ENCODE measurements around the gene PAN2.

PAN2 gene

DNA sequence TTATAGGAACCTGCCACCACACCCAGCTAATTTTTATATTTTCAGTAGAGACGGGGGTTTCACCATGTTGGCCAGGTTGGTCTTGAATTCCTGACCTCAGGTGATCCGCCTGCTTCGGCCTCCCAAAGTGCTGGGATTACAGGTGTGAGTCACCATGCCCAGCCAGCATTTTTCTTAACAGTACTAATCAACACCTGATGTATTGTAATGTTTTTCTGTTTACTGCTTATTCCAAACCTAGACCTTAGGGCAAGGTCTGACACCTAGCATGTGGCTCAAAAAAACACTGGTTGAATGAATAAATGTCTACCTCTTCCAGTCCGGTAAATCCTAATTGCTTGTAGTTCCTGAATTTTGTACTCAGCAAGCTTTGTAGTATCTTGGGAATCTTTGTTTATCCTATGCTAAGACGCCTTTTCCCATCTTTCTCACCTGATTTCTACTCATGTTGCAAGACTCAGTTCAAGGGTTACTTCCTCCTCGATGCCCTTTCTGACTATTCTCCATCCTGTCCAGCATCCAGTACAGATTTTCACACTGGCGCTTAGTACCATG is 2.8 kb downstream of the PAN2 start:
- peaks cover 6 to 22% of the 10 kb centered on the region in 2 experiments for H3K36me3 ChIP-seq (ENCODE audit: control insufficient read depth in 1 of 2, insufficient read depth in 2 of 2, low read depth in 1 of 2, low read length in 2 of 2)
- H3K4ac ChIP-seq (ENCODE audit: low read depth in 1 of 2, low read length in 2 of 2), result no peak overlapping the region
- H3K79me1 ChIP-seq (replicated peaks; ENCODE audit: low read length, poor library complexity, severe bottlenecking), result peaks cover 3% of the 10 kb centered on the region
- no peak overlapping the region for H3K27ac ChIP-seq (ENCODE audit: low read length, poor library complexity, severe bottlenecking)
- H4K8ac ChIP-seq (ENCODE audit: low read length), result no peak overlapping the region
- H2BK15ac ChIP-seq (ENCODE audit: low read depth, poor library complexity, severe bottlenecking), result no peak overlapping the region
- H3K4me1 ChIP-seq (ENCODE audit: control insufficient read depth, insufficient read depth, low read depth, low read length), result peaks cover 6% of the 10 kb centered on the region
- H2BK120ac ChIP-seq (ENCODE audit: low read depth, low read length), result no peak overlapping the region
- H3K4me3 ChIP-seq (ENCODE audit: insufficient read depth in 1 of 2, low read depth in 1 of 2, low read length in 2 of 2), result no peak overlapping the region
- H2BK5ac ChIP-seq (ENCODE audit: low read depth, low read length, poor library complexity, severe bottlenecking), result no peak overlapping the region
- DNase-seq, result no peak
- no peak overlapping the region for H3K18ac ChIP-seq (ENCODE audit: low read depth in 1 of 2, low read length in 2 of 2)
- WGBS, result 98% methylated on average over 4 of the region's 7 CpGs
- no peak overlapping the region for H2AFZ ChIP-seq (ENCODE audit: low read depth, low read length)
- H3K4me2 ChIP-seq (ENCODE audit: low read length, poor library complexity, severe bottlenecking), result no peak overlapping the region
- no peak overlapping the region for H2BK12ac ChIP-seq (ENCODE audit: low read length in 2 of 2)
- H3K23ac ChIP-seq (ENCODE audit: low read length in 2 of 2), result no peak overlapping the region
- no peak overlapping the region for H3K9ac ChIP-seq (ENCODE audit: low read length)
- H2AK5ac ChIP-seq (ENCODE audit: low read length, severe bottlenecking), result no peak overlapping the region
- H4K91ac ChIP-seq (ENCODE audit: low read length), result no peak overlapping the region
- H3K27me3 ChIP-seq (ENCODE audit: control insufficient read depth in 1 of 2, insufficient read depth in 1 of 2, low read length in 2 of 2), result no peaks in the 10 kb centered on the region
- H3K14ac ChIP-seq (ENCODE audit: low read length in 2 of 2), result no peak overlapping the region
- H3K9me3 ChIP-seq (ENCODE audit: control insufficient read depth, low read length), result no peaks in the 10 kb centered on the region

- Histone ChIP-seq H3K4me2 (ENCODE audit: low read length, poor library complexity, severe bottlenecking) (no peak overlapping the region), H3K79me1 (replicated peaks; ENCODE audit: low read length, poor library complexity, severe bottlenecking) (no peaks in the 10 kb centered on the region), H4K8ac (ENCODE audit: low read length) (no peak overlapping the region), H3K14ac (ENCODE audit: low read length in 2 of 2) (no peak overlapping the region), H3K23ac (ENCODE audit: low read length in 2 of 2) (no peak overlapping the region), H3K18ac (ENCODE audit: low read depth in 1 of 2, low read length in 2 of 2) (no peak overlapping the region), H2BK5ac (ENCODE audit: low read depth, low read length, poor library complexity, severe bottlenecking) (no peak overlapping the region), H2BK12ac (ENCODE audit: low read length in 2 of 2) (no peak overlapping the region), H3K4me3 (ENCODE audit: insufficient read depth in 1 of 2, low read depth in 1 of 2, low read length in 2 of 2) (no peak overlapping the region), H4K91ac (ENCODE audit: low read length) (no peak overlapping the region), H2BK120ac (ENCODE audit: low read depth, low read length) (no peak overlapping the region), H2AK5ac (ENCODE audit: low read length, severe bottlenecking) (no peak overlapping the region), H3K36me3 (ENCODE audit: control insufficient read depth in 1 of 2, insufficient read depth in 2 of 2, low read depth in 1 of 2, low read length in 2 of 2) (peaks cover 28 to 64% of the 10 kb centered on the region in 2 experiments), H3K9me3 (ENCODE audit: control insufficient read depth, low read length) (no peaks in the 10 kb centered on the region), H3K4me1 (ENCODE audit: control insufficient read depth, insufficient read depth, low read depth, low read length) (no peaks in the 10 kb centered on the region), H3K27me3 (ENCODE audit: control insufficient read depth in 1 of 2, insufficient read depth in 1 of 2, low read length in 2 of 2) (no peaks in the 10 kb centered on the region), H3K4ac (ENCODE audit: low read depth in 1 of 2, low read length in 2 of 2) (no peak overlapping the region), H2BK15ac (ENCODE audit: low read depth, poor library complexity, severe bottlenecking) (no peak overlapping the region), H3K9ac (ENCODE audit: low read length) (no peak overlapping the region), H3K27ac (ENCODE audit: low read length, poor library complexity, severe bottlenecking) (no peak overlapping the region), H2AFZ (ENCODE audit: low read depth, low read length) (no peak overlapping the region)
- DNase-seq, result no peak
- WGBS, result 90% methylated on average over 6 of the region's 6 CpGs
These were observed 7.3 kb downstream of the PAN2 start for GRCh38 chr12:56326533-56326932.

GRCh38 chr12:56326126-56326525 is 7.7 kb downstream of the PAN2 start:
- Histone ChIP-seq H4K91ac (ENCODE audit: low read length) (no peak overlapping the region), H2BK15ac (ENCODE audit: low read depth, poor library complexity, severe bottlenecking) (no peak overlapping the region), H3K4me3 (ENCODE audit: insufficient read depth in 1 of 2, low read depth in 1 of 2, low read length in 2 of 2) (no peak overlapping the region), H2BK5ac (ENCODE audit: low read depth, low read length, poor library complexity, severe bottlenecking) (no peak overlapping the region), H2AFZ (ENCODE audit: low read depth, low read length) (no peak overlapping the region), H3K4me2 (ENCODE audit: low read length, poor library complexity, severe bottlenecking) (no peak overlapping the region), H3K36me3 (ENCODE audit: control insufficient read depth in 1 of 2, insufficient read depth in 2 of 2, low read depth in 1 of 2, low read length in 2 of 2) (peaks cover 28 to 64% of the 10 kb centered on the region in 2 experiments), H3K27me3 (ENCODE audit: control insufficient read depth in 1 of 2, insufficient read depth in 1 of 2, low read length in 2 of 2) (no peaks in the 10 kb centered on the region), H3K79me1 (replicated peaks; ENCODE audit: low read length, poor library complexity, severe bottlenecking) (no peaks in the 10 kb centered on the region), H3K23ac (ENCODE audit: low read length in 2 of 2) (no peak overlapping the region), H3K4me1 (ENCODE audit: control insufficient read depth, insufficient read depth, low read depth, low read length) (no peaks in the 10 kb centered on the region), H2BK12ac (ENCODE audit: low read length in 2 of 2) (no peak overlapping the region), H3K14ac (ENCODE audit: low read length in 2 of 2) (no peak overlapping the region), H2AK5ac (ENCODE audit: low read length, severe bottlenecking) (no peak overlapping the region), H3K9ac (ENCODE audit: low read length) (no peak overlapping the region), H3K18ac (ENCODE audit: low read depth in 1 of 2, low read length in 2 of 2) (no peak overlapping the region), H3K4ac (ENCODE audit: low read depth in 1 of 2, low read length in 2 of 2) (no peak overlapping the region), H2BK120ac (ENCODE audit: low read depth, low read length) (no peak overlapping the region), H4K8ac (ENCODE audit: low read length) (no peak overlapping the region), H3K27ac (ENCODE audit: low read length, poor library complexity, severe bottlenecking) (no peak overlapping the region), H3K9me3 (ENCODE audit: control insufficient read depth, low read length) (no peaks in the 10 kb centered on the region)
- WGBS, result 97% methylated on average over 8 of the region's 8 CpGs
- DNase-seq, result no peak

DNA sequence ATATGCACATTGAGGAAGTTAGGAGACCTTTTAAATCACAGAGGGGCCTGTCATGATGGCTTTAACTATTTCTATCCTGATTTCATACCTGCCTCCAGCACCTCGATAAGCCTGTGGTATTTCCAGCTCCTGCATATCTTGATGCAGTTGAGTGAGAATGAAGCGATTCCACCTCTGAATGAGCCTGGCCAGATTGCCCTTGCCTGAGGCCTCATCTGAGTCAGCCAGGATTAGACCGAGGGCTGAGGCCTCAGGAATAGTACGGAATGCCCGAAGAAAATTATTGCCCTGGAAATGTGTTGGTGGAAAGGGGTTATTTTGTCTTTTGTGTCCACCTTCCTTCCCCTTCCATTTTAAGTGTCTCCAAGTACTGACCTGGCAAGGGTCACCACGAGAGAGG is 9.6 kb downstream of the PAN2 start:
- H3K4ac ChIP-seq (ENCODE audit: low read depth in 1 of 2, low read length in 2 of 2), result no peak overlapping the region
- no peak overlapping the region for H4K8ac ChIP-seq (ENCODE audit: low read length)
- no peak overlapping the region for H2BK12ac ChIP-seq (ENCODE audit: low read length in 2 of 2)
- H2BK5ac ChIP-seq (ENCODE audit: low read depth, low read length, poor library complexity, severe bottlenecking), result no peak overlapping the region
- no peak overlapping the region for H3K23ac ChIP-seq (ENCODE audit: low read length in 2 of 2)
- no peak overlapping the region for H3K18ac ChIP-seq (ENCODE audit: low read depth in 1 of 2, low read length in 2 of 2)
- H3K27ac ChIP-seq (ENCODE audit: low read length, poor library complexity, severe bottlenecking), result no peak overlapping the region
- no peaks in the 10 kb centered on the region for H3K4me1 ChIP-seq (ENCODE audit: control insufficient read depth, insufficient read depth, low read depth, low read length)
- no peak overlapping the region for H2AFZ ChIP-seq (ENCODE audit: low read depth, low read length)
- no peak overlapping the region for H3K4me3 ChIP-seq (ENCODE audit: insufficient read depth in 1 of 2, low read depth in 1 of 2, low read length in 2 of 2)
- H3K4me2 ChIP-seq (ENCODE audit: low read length, poor library complexity, severe bottlenecking), result no peak overlapping the region
- no peak overlapping the region for H2AK5ac ChIP-seq (ENCODE audit: low read length, severe bottlenecking)
- peaks cover 34 to 73% of the 10 kb centered on the region in 2 experiments for H3K36me3 ChIP-seq (ENCODE audit: control insufficient read depth in 1 of 2, insufficient read depth in 2 of 2, low read depth in 1 of 2, low read length in 2 of 2)
- no peak overlapping the region for H3K14ac ChIP-seq (ENCODE audit: low read length in 2 of 2)
- H3K79me1 ChIP-seq (replicated peaks; ENCODE audit: low read length, poor library complexity, severe bottlenecking), result no peaks in the 10 kb centered on the region
- no peak overlapping the region for H2BK15ac ChIP-seq (ENCODE audit: low read depth, poor library complexity, severe bottlenecking)
- no peaks in the 10 kb centered on the region for H3K27me3 ChIP-seq (ENCODE audit: control insufficient read depth in 1 of 2, insufficient read depth in 1 of 2, low read length in 2 of 2)
- DNase-seq, result no peak
- no peaks in the 10 kb centered on the region for H3K9me3 ChIP-seq (ENCODE audit: control insufficient read depth, low read length)
- H4K91ac ChIP-seq (ENCODE audit: low read length), result no peak overlapping the region
- no peak overlapping the region for H2BK120ac ChIP-seq (ENCODE audit: low read depth, low read length)
- 87% methylated on average over 4 of the region's 6 CpGs for WGBS
- H3K9ac ChIP-seq (ENCODE audit: low read length), result no peak overlapping the region
